Epithelial cell of esophagus (primary cell): ENCODE results near the gene AKT3.
"Not testable (repeated sequence)": the region's sequence is repeated elsewhere in the genome, so short reads cannot be mapped to it uniquely, and the experiment has no call there.

Experiments used
- DNase-seq: peaks from one replicate; pipeline ENCODE4 v3.0.0; 2010; ENCODE audit warnings: low read depth
- H3K4me3 ChIP-seq: 2 replicates; pipeline ENCODE4 v1.5.1; 2011; ENCODE audit warnings: mild to moderate bottlenecking, low read length, control low read depth
- TF ChIP-seq, protein P1 (sequence below): IDR thresholded peaks from 2 replicates; pipeline ENCODE4 v1.5.1; 2011; ENCODE audit warnings: low read depth, mild to moderate bottlenecking, low read length, control low read depth, inconsistent platforms; ENCODE audit not compliant: insufficient read depth; ENCODE audit errors: missing control alignments

Gene AKT3

DNA sequence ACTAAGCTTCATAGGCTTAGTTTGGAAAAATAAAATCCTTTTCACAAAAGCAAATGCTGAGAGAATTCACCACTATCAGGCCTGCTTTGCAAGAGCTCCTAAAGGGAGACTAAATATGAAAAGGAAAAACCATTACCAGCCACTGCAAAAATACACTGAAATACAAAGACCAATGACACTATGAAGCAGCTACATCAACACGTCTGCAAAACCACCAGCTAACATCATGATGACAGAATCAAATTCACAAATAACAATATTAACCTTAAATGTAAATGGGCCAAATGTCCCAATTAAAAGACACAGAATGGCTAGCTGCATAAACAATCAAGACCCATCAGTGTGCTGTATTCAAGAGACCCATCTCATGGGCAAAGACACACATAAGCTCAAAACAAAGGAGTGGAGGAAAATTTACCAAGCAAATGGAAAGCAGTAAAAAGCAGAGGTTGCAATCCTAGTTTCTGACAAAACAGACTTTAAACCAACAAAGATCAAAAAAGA lies 28.8 kb downstream of the AKT3 start:
- TF ChIP-seq, protein P1, sequence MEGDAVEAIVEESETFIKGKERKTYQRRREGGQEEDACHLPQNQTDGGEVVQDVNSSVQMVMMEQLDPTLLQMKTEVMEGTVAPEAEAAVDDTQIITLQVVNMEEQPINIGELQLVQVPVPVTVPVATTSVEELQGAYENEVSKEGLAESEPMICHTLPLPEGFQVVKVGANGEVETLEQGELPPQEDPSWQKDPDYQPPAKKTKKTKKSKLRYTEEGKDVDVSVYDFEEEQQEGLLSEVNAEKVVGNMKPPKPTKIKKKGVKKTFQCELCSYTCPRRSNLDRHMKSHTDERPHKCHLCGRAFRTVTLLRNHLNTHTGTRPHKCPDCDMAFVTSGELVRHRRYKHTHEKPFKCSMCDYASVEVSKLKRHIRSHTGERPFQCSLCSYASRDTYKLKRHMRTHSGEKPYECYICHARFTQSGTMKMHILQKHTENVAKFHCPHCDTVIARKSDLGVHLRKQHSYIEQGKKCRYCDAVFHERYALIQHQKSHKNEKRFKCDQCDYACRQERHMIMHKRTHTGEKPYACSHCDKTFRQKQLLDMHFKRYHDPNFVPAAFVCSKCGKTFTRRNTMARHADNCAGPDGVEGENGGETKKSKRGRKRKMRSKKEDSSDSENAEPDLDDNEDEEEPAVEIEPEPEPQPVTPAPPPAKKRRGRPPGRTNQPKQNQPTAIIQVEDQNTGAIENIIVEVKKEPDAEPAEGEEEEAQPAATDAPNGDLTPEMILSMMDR: no peak
- no peak for DNase-seq
- no peak overlapping the region for H3K4me3 ChIP-seq

DNA sequence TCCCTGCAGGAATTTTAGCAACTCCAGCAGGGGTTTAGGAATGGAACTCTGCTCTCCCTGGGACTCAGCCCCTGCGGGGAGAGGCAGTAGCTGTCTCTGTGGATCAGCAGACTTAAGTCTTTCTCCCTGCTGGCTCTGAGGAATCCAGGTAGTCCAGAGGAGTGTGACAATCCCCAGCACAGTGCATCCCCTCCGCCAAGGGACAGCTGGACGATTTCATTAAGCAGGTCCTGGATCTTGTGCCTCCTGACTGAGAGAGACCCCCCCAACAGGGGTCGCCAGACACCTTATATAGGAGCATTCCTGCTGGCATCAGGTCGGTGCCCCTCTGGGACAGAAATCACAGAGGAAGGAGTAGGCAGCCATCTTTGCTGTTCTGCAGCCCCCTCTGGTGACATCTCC lies 30.6 kb downstream of the AKT3 start:
- TF ChIP-seq, protein P1: no peak
- H3K4me3 ChIP-seq: no peak overlapping the region
- no peak for DNase-seq

DNA sequence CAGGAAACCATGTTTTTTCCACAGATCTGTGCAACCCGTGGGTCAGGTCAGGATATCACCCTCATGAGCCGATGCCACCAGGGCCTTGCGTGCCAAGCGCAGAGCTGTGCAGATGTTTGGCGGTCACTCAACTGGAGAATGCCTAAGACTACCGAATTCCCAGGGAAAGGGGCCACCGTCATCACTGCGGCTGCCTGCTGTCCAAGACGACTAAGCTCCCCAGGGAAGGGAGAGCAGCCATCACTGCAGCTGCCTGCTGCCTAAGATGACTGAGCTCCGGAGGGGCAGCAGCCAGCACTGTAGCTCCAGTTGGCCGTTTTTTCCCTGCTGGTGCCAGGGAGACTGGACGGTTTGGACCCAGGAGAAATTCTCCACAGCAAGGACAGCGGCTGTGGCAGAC lies 31.1 kb downstream of the AKT3 start:
- H3K4me3 ChIP-seq: no peak overlapping the region
- DNase-seq: no peak
- TF ChIP-seq, protein P1: no peak

DNA sequence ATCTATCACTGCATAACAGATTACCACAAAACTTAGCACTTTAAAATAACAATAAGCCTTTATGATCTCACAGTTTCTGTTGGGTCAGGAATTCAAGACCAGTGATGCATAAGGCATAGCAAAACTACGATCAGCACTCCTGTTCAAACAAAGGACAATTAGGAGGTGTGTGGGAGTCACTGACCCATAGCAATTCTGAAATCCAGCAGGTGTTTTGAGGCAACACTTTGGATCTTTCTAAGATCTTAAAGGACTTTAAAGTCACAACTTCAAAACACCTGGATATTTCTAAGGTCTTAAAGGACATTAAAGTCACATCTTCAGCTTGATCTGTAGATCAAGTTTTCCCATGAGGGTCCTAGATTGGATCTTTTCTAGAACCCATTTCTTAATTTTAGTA lies 35.3 kb downstream of the AKT3 start:
- TF ChIP-seq, protein P1: no peak
- H3K4me3 ChIP-seq: no peak overlapping the region
- no peak for DNase-seq

DNA sequence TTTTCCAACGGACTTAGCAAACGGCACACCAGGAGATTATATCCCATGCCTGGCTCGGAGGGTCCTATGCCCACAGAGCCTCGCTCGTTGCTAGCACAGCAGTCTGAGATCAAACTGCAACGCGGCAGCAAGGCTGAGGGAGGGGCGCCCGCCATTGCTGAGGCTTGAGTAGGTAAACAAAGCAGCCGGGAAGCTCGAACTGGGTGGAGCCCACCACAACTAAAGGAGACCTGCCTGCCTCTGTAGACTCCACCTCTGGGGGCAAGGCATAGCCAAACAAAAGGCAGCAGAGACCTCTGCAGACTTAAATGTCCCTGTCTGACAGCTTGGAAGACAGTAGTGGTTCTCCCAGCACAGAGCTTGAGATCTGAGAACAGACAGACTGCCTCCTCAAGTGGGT lies 42.7 kb downstream of the AKT3 start:
- H3K4me3 ChIP-seq, DNase-seq: not testable (repeated sequence)

DNA sequence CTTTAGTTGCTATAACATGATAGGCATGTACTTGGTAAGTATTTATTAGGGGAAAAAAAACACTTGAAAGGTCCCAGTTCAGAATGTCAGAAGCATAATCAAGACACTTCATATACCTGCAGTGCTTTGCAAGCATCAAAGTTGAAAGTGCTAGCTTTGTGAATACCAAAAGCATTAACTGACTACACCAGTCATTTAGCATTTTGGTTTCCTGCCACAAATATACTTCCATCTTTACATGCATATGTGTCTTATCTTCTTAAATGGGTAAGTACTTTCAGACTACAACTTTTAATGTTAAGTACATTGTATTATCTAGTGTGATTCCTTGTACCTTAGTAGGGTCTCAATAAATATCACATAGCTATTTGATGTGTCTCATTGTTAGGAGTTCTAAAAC lies 43.7 kb downstream of the AKT3 start:
- no peak overlapping the region for H3K4me3 ChIP-seq
- TF ChIP-seq, protein P1: no peak
- no peak for DNase-seq

DNA sequence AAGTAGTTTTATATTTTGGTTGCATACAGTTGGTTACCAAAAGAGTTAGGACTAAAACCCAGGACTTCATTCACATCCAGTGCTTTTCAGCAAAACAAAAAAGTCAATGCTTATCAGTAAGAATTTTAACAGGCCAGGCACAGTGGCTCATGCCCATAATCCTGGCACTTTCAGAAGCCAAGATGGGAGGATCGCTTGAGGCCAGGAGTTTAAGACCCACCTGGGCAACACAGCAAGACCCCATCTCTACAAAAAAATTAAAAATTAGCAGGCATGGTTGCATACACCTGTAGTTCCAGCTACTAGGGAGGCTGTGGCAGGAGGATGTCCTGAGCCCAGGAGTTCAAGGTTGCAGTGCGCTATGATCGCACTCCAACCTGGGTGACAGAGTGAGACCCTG lies 47.3 kb downstream of the AKT3 start:
- TF ChIP-seq, protein P1: no peak
- no peak overlapping the region for H3K4me3 ChIP-seq
- DNase-seq: no peak
